Activated CD8-positive, alpha-beta T cell treated with anti-CD3 and anti-CD28 coated beads for 36 hours (primary cell): ENCODE measurements around the gene PAPSS2. TPM values are rescaled to one million over a fixed set of nuclear protein-coding genes. Genes with fewer than 3 reads are reported as not detected.
A peak's percentile ranks its signal among the peaks of the same experiment; 100 is the strongest.

Source experiments
- ATAC-seq: fragments of 200-7000 bp; cut with Tn5 transposase; one replicate; pipeline ENCODE4 v1.10.0; 2021; ENCODE audit warnings: mild to moderate bottlenecking, moderate library complexity
- CTCF ChIA-PET: fragments of 350-600 bp; sonication (Branson Sonifier 250); formaldehyde crosslinking; loops from one replicate; lab custom pipeline; 2021; ENCODE audit warnings: antibody characterized with exemption; lab: Charles Lee
- POLR2A ChIA-PET: fragments of 350-600 bp; sonication (Branson Sonifier 250); formaldehyde crosslinking; loops from one replicate; lab custom pipeline; 2021; ENCODE audit warnings: antibody characterized with exemption; lab: Charles Lee
- DNase-seq: peaks from one replicate; pipeline ENCODE4 v3.0.0-alpha.2; 2020
- H3K27ac Mint-ChIP-seq: one replicate; pipeline ENCODE4 v1.8.0; 2021; ENCODE audit warnings: mild to moderate bottlenecking, mixed read lengths
- H3K27me3 Mint-ChIP-seq: one replicate; pipeline ENCODE4 v1.8.0; 2021; ENCODE audit warnings: mixed read lengths
- H3K36me3 Mint-ChIP-seq: one replicate; pipeline ENCODE4 v1.8.0; 2021; ENCODE audit warnings: low read depth, mixed read lengths
- H3K4me1 Mint-ChIP-seq: one replicate; pipeline ENCODE4 v1.8.0; 2021; ENCODE audit warnings: low read depth, mixed read lengths
- H3K4me3 Mint-ChIP-seq: one replicate; pipeline ENCODE4 v1.8.0; 2021; ENCODE audit warnings: mild to moderate bottlenecking, moderate library complexity, mixed read lengths
- H3K9me3 Mint-ChIP-seq: one replicate; pipeline ENCODE4 v1.8.0; 2021; ENCODE audit warnings: mixed read lengths
- CTCF ChIP-seq: fragments of 200-600 bp; IDR thresholded peaks from one replicate; pipeline ENCODE4 v1.8.0; 2022; ENCODE audit warnings: antibody characterized with exemption, mild to moderate bottlenecking
- intact Hi-C: fragments of 100-400 bp; cut with micrococcal nuclease; formaldehyde crosslinking; loops from one replicate; pipeline ENCODE4 v1.10.0; 2022
- total RNA-seq, 2 experiments: library from RNA; stranded (reverse); gene quantifications; one replicate each; pipeline ENCODE4 v1.2.3, GENCODE V29; 2021

The PAPSS2 gene
- total RNA-seq, 2 experiments from 2014 or later, result 0.14 to 0.20 TPM

- ChIA-PET CTCF (no interaction called here), POLR2A (no interaction called here)
- no peak overlapping the region for H3K4me3 Mint-ChIP-seq
- H3K4me1 Mint-ChIP-seq, result peaks cover 2% of the 10 kb centered on the region
- no peaks in the 10 kb centered on the region for H3K36me3 Mint-ChIP-seq
- H3K27me3 Mint-ChIP-seq, result peaks cover 7% of the 10 kb centered on the region
- intact Hi-C loops, result no loop called here
- DNase-seq (no peak), ATAC-seq (no peak)
- H3K27ac Mint-ChIP-seq, result no peak overlapping the region
- TF ChIP-seq CTCF, result no peak
- H3K9me3 Mint-ChIP-seq, result no peaks in the 10 kb centered on the region
These were observed 56.1 kb downstream of the PAPSS2 start for GRCh38 chr10:87715552-87716347.

- no peak for TF ChIP-seq CTCF
- DNase-seq (no peak), ATAC-seq (no peak)
- H3K4me3 Mint-ChIP-seq, result no peak overlapping the region
- H3K4me1 Mint-ChIP-seq, result peaks cover 2% of the 10 kb centered on the region
- H3K9me3 Mint-ChIP-seq, result no peaks in the 10 kb centered on the region
- H3K36me3 Mint-ChIP-seq, result no peaks in the 10 kb centered on the region
- ChIA-PET POLR2A (no interaction called here), CTCF (no interaction called here)
- no peak overlapping the region for H3K27ac Mint-ChIP-seq
- intact Hi-C loops, result no loop called here
- peaks cover 9% of the 10 kb centered on the region for H3K27me3 Mint-ChIP-seq
These were observed 56.6 kb downstream of the PAPSS2 start for GRCh38 chr10:87716348-87716670.

DNA sequence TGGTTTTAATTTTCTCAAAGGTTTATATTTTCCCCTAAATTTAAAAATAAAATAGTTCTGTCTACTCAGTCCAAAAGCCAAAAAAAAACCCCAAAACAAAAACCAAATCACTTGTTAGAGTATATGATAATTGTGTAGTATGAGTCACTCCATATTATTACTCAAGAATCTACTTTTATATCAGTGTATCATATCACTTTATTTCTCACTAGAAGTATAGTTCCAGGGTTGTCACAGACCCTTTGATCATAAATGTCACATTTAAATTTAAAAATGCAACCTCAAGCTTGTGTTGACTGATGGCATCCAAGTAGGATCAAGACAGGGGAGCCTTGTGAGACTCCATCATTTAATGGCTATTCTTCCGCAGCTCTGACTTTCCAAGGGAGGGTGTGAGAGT lies 61.0 kb downstream of the PAPSS2 start:
- ChIA-PET POLR2A (no interaction called here), CTCF (no interaction called here)
- Mint-ChIP-seq H3K4me1 (peaks cover 2% of the 10 kb centered on the region), H3K27me3 (peaks cover 14% of the 10 kb centered on the region), H3K27ac (no peak overlapping the region), H3K36me3 (no peaks in the 10 kb centered on the region), H3K4me3 (no peak overlapping the region), H3K9me3 (no peaks in the 10 kb centered on the region)
- DNase-seq, result no peak
- no peak for TF ChIP-seq CTCF
- ATAC-seq, result peak; percentile 17
- intact Hi-C loops, result no loop called here

- POLR2A ChIA-PET, result no interaction called here
- ATAC-seq (no peak), DNase-seq (no peak)
- CTCF ChIA-PET, result interaction anchor here (0.9 to 1.4 kb wide), 2 partner anchors 12 to 37 kb away, joined by 3 to 11 read pairs; no protein-coding TSS in a partner anchor
- Mint-ChIP-seq H3K27ac (no peak overlapping the region), H3K36me3 (no peaks in the 10 kb centered on the region), H3K4me1 (no peaks in the 10 kb centered on the region), H3K27me3 (peaks cover 14% of the 10 kb centered on the region), H3K4me3 (no peak overlapping the region), H3K9me3 (no peaks in the 10 kb centered on the region)
- intact Hi-C loops, result no loop called here
- no peak for TF ChIP-seq CTCF
These were observed 62.1 kb downstream of the PAPSS2 start for GRCh38 chr10:87721781-87722180.

- no peak for TF ChIP-seq CTCF
- intact Hi-C loops, result no loop called here
- ATAC-seq, result no peak
- no peaks in the 10 kb centered on the region for H3K36me3 Mint-ChIP-seq
- no peak overlapping the region for H3K4me3 Mint-ChIP-seq
- peaks cover 13% of the 10 kb centered on the region for H3K27me3 Mint-ChIP-seq
- ChIA-PET POLR2A (no interaction called here), CTCF (interaction anchor here (0.9 kb wide), 1 partner anchor 38 kb away, joined by 3 read pairs; no protein-coding TSS in a partner anchor)
- H3K4me1 Mint-ChIP-seq, result no peaks in the 10 kb centered on the region
- no peak for DNase-seq
- H3K27ac Mint-ChIP-seq, result no peak overlapping the region
- H3K9me3 Mint-ChIP-seq, result no peaks in the 10 kb centered on the region
These were observed 63.0 kb downstream of the PAPSS2 start for GRCh38 chr10:87722716-87723115.
